Left lung (tissue), 10 donors: Measurements from ENCODE around the gene ZNF320. TPM values are rescaled to one million over a fixed set of nuclear protein-coding genes. Genes with fewer than 3 reads are reported as not detected.
"Not testable (repeated sequence)": the region's sequence is repeated elsewhere in the genome, so short reads cannot be mapped to it uniquely, and the experiment has no call there.

Experiments
- ATAC-seq: fragments of 200-7000 bp; cut with Tn5 transposase; one replicate; pipeline ENCODE4 v1.9.1; 2020; ENCODE audit warnings: moderate library complexity
- DNase-seq, 4 donors: peaks; one replicate each; pipeline ENCODE4 v3.0.0-alpha.2; 2013 to 2020
- H3K27ac ChIP-seq, 2 donors: fragments of 200-600 bp; sonication (generic) in 1 of 2; one replicate each; pipeline versions ENCODE4 v1.5.0 to v1.8.0; 2020 to 2021
- H3K27me3 ChIP-seq, 2 donors: fragments of 200-600 bp; sonication (generic) in 1 of 2; one replicate each; pipeline versions ENCODE4 v1.5.0 to v1.8.0; 2020 to 2021
- H3K36me3 ChIP-seq, 2 donors: fragments of 200-600 bp; sonication (generic) in 1 of 2; one replicate each; pipeline versions ENCODE4 v1.5.0 to v1.8.0; 2020 to 2021
- H3K4me1 ChIP-seq, 2 donors: fragments of 200-600 bp; one replicate each; pipeline ENCODE4 v1.8.0; 2021
- H3K4me3 ChIP-seq, 2 donors: fragments of 200-600 bp; sonication (generic) in 1 of 2; one replicate each; pipeline versions ENCODE4 v1.5.0 to v1.8.0; 2020 to 2021; ENCODE audit warnings: mild to moderate bottlenecking in 1 of 2
- H3K9me3 ChIP-seq, 2 donors: fragments of 200-600 bp; sonication (generic) in 1 of 2; one replicate each; pipeline versions ENCODE4 v1.5.0 to v1.8.0; 2020 to 2021
- intact Hi-C, 2 donors: fragments of 100-400 bp; cut with DNase I; formaldehyde crosslinking; loops; one replicate each; pipeline versions ENCODE4 v1.11.2 to v1.14.2; 2022
- polyA plus RNA-seq, 6 donors: library from polyadenylated mRNA; unstranded; fragments of 120-200 nt; gene quantifications; one replicate each; pipeline ENCODE4 v1.2.1, GENCODE V29; 2013; ENCODE audit not compliant: insufficient read length in 6 of 6
- total RNA-seq, 2 donors: library from RNA; stranded (reverse); fragmentation: NEBNext Ultra II Directional; extraction: Animal tissue kit (Norgen Biotek cat#: 25700); gene quantifications; one replicate each; pipeline ENCODE4 v1.2.1, GENCODE V29; 2021
- TF ChIP-seq, protein P1 (sequence below), 2 donors: fragments of 200-600 bp; sonication (generic) in 1 of 2; IDR thresholded peaks; one replicate each; pipeline versions ENCODE4 v1.5.0 to v1.8.0; 2021; ENCODE audit warnings: antibody characterized with exemption in 2 of 2
- donor health status: DM: no; HTN: yes; CAD: no.
- donor health status: DM: no; HTN: no; CAD: no.

The ZNF320 gene
- total and polyA plus RNA-seq, 8 donors = 7.6 to 39.9 (median 33.5) TPM

DNA sequence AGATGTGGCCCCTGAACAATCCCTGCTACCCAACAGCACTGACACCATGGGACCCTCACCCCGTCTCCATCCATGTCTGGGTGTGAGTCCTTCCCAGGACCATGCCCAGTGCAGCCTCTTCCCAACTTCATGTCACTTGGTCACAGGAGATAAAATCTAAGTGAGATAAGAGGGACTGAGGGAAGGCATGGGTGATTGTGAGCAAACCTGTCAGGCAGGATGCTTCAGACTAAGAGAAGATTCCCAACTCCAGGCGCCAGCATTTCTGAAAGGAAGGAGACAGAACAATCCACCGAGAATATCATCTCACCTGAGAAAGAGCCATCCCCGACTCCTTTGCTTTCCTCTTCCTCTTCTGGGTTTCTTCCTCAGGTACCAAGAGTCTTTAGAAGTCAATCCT, 7.5 kb downstream of the ZNF320 start:
- ATAC-seq (no peak), DNase-seq (no peak)
- peaks cover 0 to 9% of the 10 kb centered on the region in 2 donors for H3K9me3 ChIP-seq
- TF ChIP-seq, protein P1, sequence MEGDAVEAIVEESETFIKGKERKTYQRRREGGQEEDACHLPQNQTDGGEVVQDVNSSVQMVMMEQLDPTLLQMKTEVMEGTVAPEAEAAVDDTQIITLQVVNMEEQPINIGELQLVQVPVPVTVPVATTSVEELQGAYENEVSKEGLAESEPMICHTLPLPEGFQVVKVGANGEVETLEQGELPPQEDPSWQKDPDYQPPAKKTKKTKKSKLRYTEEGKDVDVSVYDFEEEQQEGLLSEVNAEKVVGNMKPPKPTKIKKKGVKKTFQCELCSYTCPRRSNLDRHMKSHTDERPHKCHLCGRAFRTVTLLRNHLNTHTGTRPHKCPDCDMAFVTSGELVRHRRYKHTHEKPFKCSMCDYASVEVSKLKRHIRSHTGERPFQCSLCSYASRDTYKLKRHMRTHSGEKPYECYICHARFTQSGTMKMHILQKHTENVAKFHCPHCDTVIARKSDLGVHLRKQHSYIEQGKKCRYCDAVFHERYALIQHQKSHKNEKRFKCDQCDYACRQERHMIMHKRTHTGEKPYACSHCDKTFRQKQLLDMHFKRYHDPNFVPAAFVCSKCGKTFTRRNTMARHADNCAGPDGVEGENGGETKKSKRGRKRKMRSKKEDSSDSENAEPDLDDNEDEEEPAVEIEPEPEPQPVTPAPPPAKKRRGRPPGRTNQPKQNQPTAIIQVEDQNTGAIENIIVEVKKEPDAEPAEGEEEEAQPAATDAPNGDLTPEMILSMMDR (IDR thresholded peaks at IDR 0.05) = no peak
- H3K36me3 ChIP-seq = peaks cover 0 to 56% of the 10 kb centered on the region in 2 donors
- H3K4me3 ChIP-seq = no peak overlapping the region
- H3K4me1 ChIP-seq = no peaks in the 10 kb centered on the region
- H3K27ac ChIP-seq = no peak overlapping the region
- no peaks in the 10 kb centered on the region for H3K27me3 ChIP-seq
- intact Hi-C loops = no loop called here

DNA sequence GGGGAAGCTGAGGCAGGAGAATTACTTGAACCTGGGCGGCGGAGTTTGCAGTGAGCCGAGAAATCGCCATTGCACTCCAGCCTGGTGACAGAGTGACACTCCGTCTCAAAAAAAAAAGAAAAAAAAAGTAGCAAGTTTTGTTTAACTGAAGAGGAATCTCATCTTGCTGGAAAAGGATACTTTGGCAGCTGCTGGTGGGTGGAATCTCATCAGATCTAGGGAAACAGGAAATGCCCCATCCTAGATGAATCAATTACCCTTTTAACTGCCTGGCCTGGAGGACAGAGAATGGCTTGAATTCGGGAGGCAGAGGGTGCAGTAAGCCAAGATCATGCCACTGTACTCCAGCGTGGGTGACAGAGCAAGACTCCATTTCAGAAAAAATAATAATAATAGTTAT, 8.4 kb downstream of the ZNF320 start:
- peaks cover 0 to 64% of the 10 kb centered on the region in 2 donors for H3K36me3 ChIP-seq
- H3K27ac ChIP-seq = no peak overlapping the region
- H3K9me3 ChIP-seq = peaks cover 0 to 17% of the 10 kb centered on the region in 2 donors
- ATAC-seq (no peak), DNase-seq (no peak)
- intact Hi-C loops = no loop called here
- TF ChIP-seq, protein P1 (IDR thresholded peaks at IDR 0.05) = no peak
- H3K4me3 ChIP-seq = no peak overlapping the region
- no peaks in the 10 kb centered on the region for H3K4me1 ChIP-seq
- no peaks in the 10 kb centered on the region for H3K27me3 ChIP-seq

DNA sequence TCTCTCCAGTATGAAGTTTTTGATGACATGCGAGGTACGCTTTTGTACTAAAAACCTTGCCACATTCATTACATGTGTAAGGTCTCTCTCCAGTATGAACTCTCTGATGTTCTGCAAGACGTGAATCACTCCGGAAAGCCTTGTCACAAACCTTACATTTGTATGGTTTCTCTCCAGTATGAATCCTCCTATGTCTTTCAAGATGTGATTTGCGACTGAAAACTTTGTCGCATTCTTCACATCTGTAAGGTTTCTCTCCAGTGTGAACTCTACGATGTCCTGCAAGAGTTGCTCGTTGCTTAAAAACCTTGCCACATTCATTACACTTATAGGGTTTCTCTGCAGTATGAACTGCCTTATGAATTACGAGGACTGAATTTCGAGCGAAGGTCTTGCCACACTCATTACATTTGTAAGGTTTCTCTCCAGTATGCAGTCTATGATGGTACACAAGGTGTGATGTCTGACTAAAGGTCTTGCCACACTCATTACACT, 16.5 kb downstream of the ZNF320 start:
- TF ChIP-seq, protein P1 (IDR thresholded peaks at IDR 0.05) = no peak
- no peaks in the 10 kb centered on the region for H3K4me1 ChIP-seq
- intact Hi-C loops = no loop called here
- H3K27ac ChIP-seq = no peak overlapping the region
- no peaks in the 10 kb centered on the region for H3K27me3 ChIP-seq
- peaks cover 6 to 78% of the 10 kb centered on the region in 2 donors for H3K36me3 ChIP-seq
- H3K9me3 ChIP-seq = peaks cover 0 to 99% of the 10 kb centered on the region in 2 donors
- DNase-seq (no peak), ATAC-seq (no peak)
- H3K4me3 ChIP-seq = no peak overlapping the region

DNA sequence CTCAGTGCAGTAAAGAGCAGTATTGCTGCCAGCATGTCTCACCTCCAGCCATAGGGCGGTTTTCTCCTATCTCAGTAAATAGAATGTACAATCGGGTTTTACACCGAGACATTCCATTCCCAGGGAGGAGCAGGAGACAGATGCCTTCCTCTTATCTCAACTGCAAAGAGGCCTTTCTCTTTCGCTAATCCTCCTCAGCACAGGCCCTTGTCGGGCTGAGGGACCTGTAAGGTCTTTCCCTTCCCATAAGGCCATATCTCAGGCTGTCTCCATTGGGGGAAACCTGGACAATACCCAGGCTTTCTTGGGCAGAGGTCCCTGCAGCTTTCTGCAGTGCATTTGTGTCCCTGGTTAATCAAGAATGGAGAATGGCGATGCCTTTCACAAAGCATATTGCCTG, 24.4 kb downstream of the ZNF320 start:
- DNase-seq, ATAC-seq, intact Hi-C loops: not testable (repeated sequence)

DNA sequence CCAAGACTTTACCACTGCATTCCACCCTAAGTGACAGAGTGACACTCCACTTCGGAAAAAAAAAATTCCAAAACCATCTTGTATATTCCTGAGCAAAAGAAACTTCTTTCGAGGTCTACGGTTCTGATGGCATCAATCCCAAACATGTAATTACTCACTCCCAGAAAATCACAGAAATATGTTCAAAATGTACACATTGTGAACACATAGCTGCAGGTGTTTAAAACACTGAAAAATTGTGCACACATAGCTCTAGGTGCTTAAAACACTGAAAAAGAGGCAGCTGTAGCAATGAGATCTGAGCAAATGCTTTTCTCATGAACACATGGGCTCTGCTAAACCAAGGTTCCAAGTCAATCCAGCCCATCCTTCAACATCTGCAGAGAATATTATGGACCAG, 26.0 kb downstream of the ZNF320 start:
- TF ChIP-seq, protein P1 (IDR thresholded peaks at IDR 0.05) = no peak
- Histone ChIP-seq H3K4me3 (no peak overlapping the region), H3K4me1 (no peaks in the 10 kb centered on the region), H3K27me3 (no peaks in the 10 kb centered on the region), H3K9me3 (peaks cover 0 to 28% of the 10 kb centered on the region in 2 donors), H3K36me3 (no peaks in the 10 kb centered on the region), H3K27ac (no peak overlapping the region)
- intact Hi-C loops = no loop called here
- ATAC-seq (no peak), DNase-seq (no peak)

More for the DNA sequence above, 24.4 kb downstream of the ZNF320 start:
- not testable (repeated sequence) for H3K27ac ChIP-seq, H3K4me3 ChIP-seq, H3K27me3 ChIP-seq, H3K36me3 ChIP-seq, H3K4me1 ChIP-seq
- H3K9me3 ChIP-seq = peaks cover 0 to 40% of the 10 kb centered on the region in 2 donors

DNA sequence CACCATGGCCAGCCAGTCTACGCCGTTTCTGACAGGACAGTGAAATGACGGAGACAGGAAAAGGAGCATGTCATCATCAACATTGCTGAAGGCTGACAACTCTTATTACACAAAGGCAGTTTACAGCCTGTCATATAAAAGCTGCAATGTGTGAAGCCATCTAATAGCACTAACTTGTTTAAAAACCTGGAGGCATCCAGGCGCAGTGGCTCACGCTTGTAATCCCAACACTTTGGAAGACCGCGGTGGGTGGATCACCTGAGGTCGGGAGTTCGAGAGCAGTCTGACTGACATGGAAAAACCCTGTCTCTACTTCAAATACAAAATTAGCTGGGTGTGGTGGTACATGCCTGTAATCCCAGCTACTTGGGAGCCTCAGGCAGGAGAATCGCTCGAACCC, 29.4 kb downstream of the ZNF320 start:
- intact Hi-C loops, H3K4me3 ChIP-seq, H3K27ac ChIP-seq, H3K36me3 ChIP-seq, H3K27me3 ChIP-seq, ATAC-seq, DNase-seq, H3K4me1 ChIP-seq: not testable (repeated sequence)
- peaks cover 0 to 20% of the 10 kb centered on the region in 2 donors for H3K9me3 ChIP-seq

DNA sequence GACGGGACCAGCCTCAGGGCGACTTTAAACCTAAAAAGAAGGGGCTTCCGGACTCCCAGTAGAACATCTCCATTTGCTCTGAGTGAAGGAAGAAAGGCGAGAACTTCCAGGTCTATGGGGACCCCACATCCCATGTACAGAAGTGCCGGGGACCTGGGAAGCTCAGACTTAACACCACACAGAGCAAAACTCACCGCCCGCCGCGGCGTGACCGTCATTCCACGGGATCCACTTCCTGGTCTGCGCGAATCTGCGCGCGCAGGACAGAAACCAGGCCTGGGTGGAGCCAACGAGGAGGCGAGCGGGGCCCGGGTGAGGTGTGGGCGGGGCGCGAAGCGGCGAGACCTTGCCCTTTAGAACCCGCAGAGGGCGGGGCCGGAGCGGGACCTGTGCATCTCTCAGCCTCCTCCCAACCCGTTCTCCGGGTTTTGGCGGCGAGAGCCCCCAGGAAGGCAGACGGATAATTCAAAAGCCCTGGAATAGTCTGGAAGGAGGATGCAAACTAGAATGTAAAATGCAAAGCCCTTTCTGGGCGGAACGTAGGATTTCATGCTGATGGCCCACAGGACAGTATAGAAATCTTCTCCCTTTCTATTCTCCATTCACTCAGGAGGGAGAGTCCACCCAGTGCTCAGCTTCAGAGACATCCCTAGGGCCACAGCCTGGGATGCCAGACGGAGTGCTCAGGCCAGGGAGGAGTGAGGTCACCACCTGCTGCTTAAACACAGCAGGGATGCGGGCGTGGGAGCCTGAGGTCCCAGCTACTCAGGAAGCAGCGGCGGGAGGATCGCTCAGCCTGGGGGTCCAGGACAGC, 39.9 kb downstream of the ZNF320 start, which contains the start of gene ZNF468:
TSS of gene ZNF468 (minus strand) at position 242 of the 814 bp plus-strand sequence. CDS start 3,347 bp downstream, outside the sequence.
- ATAC-seq = peak; percentile 100
- peak within 1 kb of the TSS; percentile 61 to 69 for H3K4me3 ChIP-seq
- H3K9me3 ChIP-seq, intact Hi-C loops, H3K4me1 ChIP-seq, H3K27me3 ChIP-seq: not testable (repeated sequence)
- peaks cover 0 to 21% of the 10 kb centered on the region in 2 donors for H3K36me3 ChIP-seq
- H3K27ac ChIP-seq = peak within 1 kb of the TSS; percentile 8 to 50
- peak; percentile 45 to 95 (median 66) for DNase-seq

DNA sequence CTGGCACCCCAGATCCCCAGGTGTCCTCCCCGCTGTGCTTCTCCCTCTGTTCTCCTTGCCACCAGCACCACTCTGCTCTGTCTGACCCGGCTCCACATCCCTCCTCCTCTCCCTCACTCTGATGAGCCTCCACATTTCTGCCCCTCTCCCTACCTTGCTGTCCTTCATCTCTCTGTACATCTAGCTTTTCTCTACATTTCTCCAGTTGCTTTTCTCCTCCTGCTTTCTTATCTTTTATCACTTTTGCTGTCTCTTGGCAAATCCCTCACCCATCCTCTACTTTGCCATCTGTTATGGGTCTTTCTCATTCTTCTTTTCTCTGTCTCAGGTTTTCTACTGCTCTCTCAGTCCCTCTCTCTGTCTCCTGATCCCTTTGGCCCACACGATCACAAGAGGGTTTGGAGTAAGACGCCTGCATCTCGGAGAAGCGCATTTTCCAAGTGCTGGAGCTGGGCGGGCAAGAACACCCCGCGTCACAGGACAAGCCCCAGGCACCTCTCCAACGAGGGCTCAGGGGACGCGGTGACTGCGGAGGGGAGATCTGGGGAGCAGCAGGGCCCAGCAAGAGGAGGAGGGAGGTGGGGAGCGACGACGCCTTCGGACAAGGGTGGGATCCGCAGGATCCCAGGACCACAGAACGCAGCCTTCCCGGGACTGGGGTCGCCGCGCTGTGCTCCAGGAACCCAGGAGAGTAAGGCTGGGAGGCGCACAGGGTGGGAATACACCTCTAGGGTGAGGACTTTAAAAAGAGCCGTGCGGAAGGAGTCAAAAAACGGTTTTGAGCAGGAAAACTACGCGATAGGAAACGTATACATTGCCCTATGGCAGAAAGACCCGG, 40.7 kb downstream of the ZNF320 start:
- H3K27ac ChIP-seq = peak overlapping the region in 1 of 2 donors; percentile 50
- H3K4me3 ChIP-seq = peak overlapping the region; percentile 61 to 69
- H3K36me3 ChIP-seq = peaks cover 0 to 29% of the 10 kb centered on the region in 2 donors
- H3K9me3 ChIP-seq, H3K4me1 ChIP-seq, DNase-seq, intact Hi-C loops, H3K27me3 ChIP-seq: not testable (repeated sequence)
- peak; percentile 35 for ATAC-seq
